BE2C (cell line): Measurements from ENCODE around the gene RNASEL.

Experiments
- DNase-seq: peaks from one replicate; pipeline ENCODE4 v3.0.0-alpha.2; 2020
- H3K27me3 ChIP-seq: fragments of 250-450 bp; sonication (Bioruptor Pico); 2 replicates; pipeline ENCODE4 v1.5.1; 2020; ENCODE audit warnings: mild to moderate bottlenecking
- H3K36me3 ChIP-seq: fragments of 250-450 bp; sonication (Bioruptor Pico); 2 replicates; pipeline ENCODE4 v1.5.1; 2020; ENCODE audit warnings: mild to moderate bottlenecking
- H3K4me1 ChIP-seq: fragments of 250-450 bp; sonication (Bioruptor Pico); 2 replicates; pipeline ENCODE4 v1.5.1; 2020
- H3K4me3 ChIP-seq: 2 replicates; pipeline ENCODE4 v1.5.1; 2011; ENCODE audit warnings: low read depth, low read length
- H3K9me3 ChIP-seq: fragments of 250-450 bp; sonication (Bioruptor Pico); 2 replicates; pipeline ENCODE4 v1.5.1; 2020
- CTCF ChIP-seq: IDR thresholded peaks from 2 replicates; pipeline ENCODE4 v1.5.1; 2012; ENCODE audit warnings: mild to moderate bottlenecking, low read depth, low read length

RNASEL gene

GRCh38 chr1:182574156-182574555 lies 14.9 kb downstream of the RNASEL start:
- no peaks in the 10 kb centered on the region for H3K36me3 ChIP-seq
- no peaks in the 10 kb centered on the region for H3K27me3 ChIP-seq
- no peak overlapping the region for H3K4me3 ChIP-seq
- no peaks in the 10 kb centered on the region for H3K4me1 ChIP-seq
- no peaks in the 10 kb centered on the region for H3K9me3 ChIP-seq
- TF ChIP-seq CTCF = no peak
- no peak for DNase-seq

DNA sequence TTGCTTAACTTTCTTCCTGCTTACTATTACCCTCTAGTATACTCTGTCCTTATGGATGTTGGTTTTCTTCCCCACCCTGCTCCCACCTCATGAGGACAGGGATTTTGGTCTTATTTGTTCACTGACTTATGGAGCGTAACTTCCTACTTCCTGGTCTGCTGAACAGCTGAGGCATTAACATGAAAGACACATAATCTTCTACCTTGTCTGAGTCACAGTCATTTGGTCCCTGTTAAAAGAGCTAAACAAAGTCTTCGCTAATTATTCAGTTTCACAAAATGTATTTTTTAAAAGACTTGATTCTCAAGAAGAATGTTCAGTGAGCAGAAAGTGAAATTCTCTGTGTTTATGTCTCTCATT lies 18.5 kb downstream of the RNASEL start:
- no peak overlapping the region for H3K4me3 ChIP-seq

GRCh38 chr1:182569939-182570610 lies 19.0 kb downstream of the RNASEL start:
- Histone ChIP-seq H3K36me3 (no peaks in the 10 kb centered on the region), H3K9me3 (no peaks in the 10 kb centered on the region), H3K4me3 (no peak overlapping the region), H3K4me1 (no peaks in the 10 kb centered on the region), H3K27me3 (peaks cover 15% of the 10 kb centered on the region)
- no peak for TF ChIP-seq CTCF
- DNase-seq = no peak

More for the DNA sequence above, 18.5 kb downstream of the RNASEL start:
- Histone ChIP-seq H3K36me3 (no peaks in the 10 kb centered on the region), H3K27me3 (peaks cover 10% of the 10 kb centered on the region), H3K4me1 (no peaks in the 10 kb centered on the region), H3K9me3 (no peaks in the 10 kb centered on the region)
- TF ChIP-seq CTCF = no peak
- no peak for DNase-seq

GRCh38 chr1:182568647-182569284 lies 20.3 kb downstream of the RNASEL start:
- DNase-seq = no peak
- Histone ChIP-seq H3K4me1 (no peaks in the 10 kb centered on the region), H3K36me3 (no peaks in the 10 kb centered on the region), H3K27me3 (peaks cover 15% of the 10 kb centered on the region), H3K9me3 (no peaks in the 10 kb centered on the region), H3K4me3 (no peak overlapping the region)
- TF ChIP-seq CTCF = no peak

GRCh38 chr1:182567629-182568028 lies 21.4 kb downstream of the RNASEL start:
- Histone ChIP-seq H3K4me3 (no peak overlapping the region), H3K9me3 (no peaks in the 10 kb centered on the region), H3K27me3 (peaks cover 15% of the 10 kb centered on the region), H3K4me1 (no peaks in the 10 kb centered on the region), H3K36me3 (no peaks in the 10 kb centered on the region)
- no peak for DNase-seq
- TF ChIP-seq CTCF = no peak

- peaks cover 15% of the 10 kb centered on the region for H3K27me3 ChIP-seq
- no peak for DNase-seq
- H3K36me3 ChIP-seq = no peaks in the 10 kb centered on the region
- no peaks in the 10 kb centered on the region for H3K4me1 ChIP-seq
- no peaks in the 10 kb centered on the region for H3K9me3 ChIP-seq
- H3K4me3 ChIP-seq = no peak overlapping the region
- TF ChIP-seq CTCF = no peak
Measured at GRCh38 chr1:182565537-182565936, 23.5 kb downstream of the RNASEL start.
